ENCODE data around the gene GPR152. TPM values are rescaled to one million over a fixed set of nuclear protein-coding genes. Genes with fewer than 3 reads are reported as not detected.
"Not testable (repeated sequence)": the region's sequence is repeated elsewhere in the genome, so short reads cannot be mapped to it uniquely, and the experiment has no call there.

The GPR152 gene
- total and polyA plus RNA-seq, 5 donors from 2014 or later = 0.13 to 0.84 (median 0.35) TPM; not detected in 1

DNA sequence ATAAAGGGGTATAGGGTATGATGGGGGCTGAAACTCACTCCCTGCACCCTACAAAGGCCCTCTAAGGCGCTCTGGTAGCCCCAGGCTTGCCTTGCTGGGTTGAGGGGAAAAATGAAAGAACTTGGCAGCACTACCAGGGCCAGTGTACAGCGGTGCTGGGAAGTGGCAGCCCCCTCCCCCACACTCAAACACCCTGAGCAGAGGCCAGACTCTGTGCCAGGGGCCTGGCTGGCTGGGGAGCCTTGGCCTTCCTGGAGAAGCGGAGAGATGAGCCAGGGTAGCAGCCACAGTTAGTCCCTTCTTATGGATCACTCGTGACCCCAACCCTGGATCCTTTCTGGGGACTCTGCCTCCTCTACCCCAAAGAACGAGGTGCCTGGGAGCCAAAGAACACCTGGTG, 13.8 kb upstream of the GPR152 start:
- no peak for DNase-seq
- Mint-ChIP-seq H3K9me3 (no peaks in the 10 kb centered on the region), H3K4me1 (peaks cover 2 to 49% (median 15%) of the 10 kb centered on the region in 4 donors), H3K4me3 (peak overlapping the region; percentile 89 to 97 (median 92)), H3K27me3 (no peaks in the 10 kb centered on the region), H3K27ac (peak overlapping the region in 2 of 3 donors; percentile 32 to 76), H3K36me3 (no peaks in the 10 kb centered on the region)
- Histone ChIP-seq H3K27me3 (ENCODE audit: control insufficient read depth, insufficient read depth, low read length) (no peaks in the 10 kb centered on the region), H3K27ac (ENCODE audit: insufficient read depth, low read length, poor library complexity, severe bottlenecking) (no peak overlapping the region), H3K4me1 (ENCODE audit: control insufficient read depth, insufficient read depth, low read length, poor library complexity, severe bottlenecking) (peaks cover 50% of the 10 kb centered on the region), H3K36me3 (ENCODE audit: control insufficient read depth, insufficient read depth, low read length) (no peaks in the 10 kb centered on the region), H3K9me3 (ENCODE audit: control insufficient read depth in 2 of 2, low read length in 2 of 2) (no peaks in the 10 kb centered on the region), H3K4me3 (ENCODE audit: low read depth, low read length) (no peak overlapping the region)
- ATAC-seq (ENCODE audit: low read depth in 2 of 2) = no peak

DNA sequence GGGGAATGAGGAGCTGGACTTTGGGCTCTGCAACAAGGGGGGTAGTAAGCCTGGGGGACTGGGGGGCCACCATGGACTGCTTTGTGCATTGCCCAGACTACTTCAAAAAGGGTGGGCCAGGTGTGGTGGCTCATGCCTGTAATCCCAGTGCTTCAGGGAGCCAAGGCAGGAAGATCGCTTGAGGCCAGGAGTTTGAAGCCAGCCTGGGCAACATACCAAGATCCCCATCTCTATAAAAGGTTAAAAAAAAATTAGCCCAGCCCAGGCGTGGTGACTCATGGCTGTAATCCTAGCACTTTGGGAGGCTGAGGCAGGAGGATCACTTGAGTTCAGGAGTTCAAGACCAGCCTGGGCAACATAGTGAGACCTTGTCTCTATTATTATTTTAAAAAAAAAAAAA, 13.0 kb upstream of the GPR152 start:
- Mint-ChIP-seq H3K27ac (peak overlapping the region; percentile 91 to 96 (median 94)), H3K4me1 (peaks cover 0 to 49% (median 15%) of the 10 kb centered on the region in 4 donors), H3K4me3 (peak overlapping the region; percentile 87 to 97 (median 89))
- not testable (repeated sequence) for H3K9me3 ChIP-seq (ENCODE audit: control insufficient read depth in 2 of 2, low read length in 2 of 2); H3K27me3 Mint-ChIP-seq; H3K9me3 Mint-ChIP-seq; DNase-seq; ATAC-seq (ENCODE audit: low read depth in 2 of 2); H3K36me3 ChIP-seq (ENCODE audit: control insufficient read depth, insufficient read depth, low read length); H3K27me3 ChIP-seq (ENCODE audit: control insufficient read depth, insufficient read depth, low read length); H3K36me3 Mint-ChIP-seq
- Histone ChIP-seq H3K4me1 (ENCODE audit: control insufficient read depth, insufficient read depth, low read length, poor library complexity, severe bottlenecking) (peaks cover 50% of the 10 kb centered on the region), H3K27ac (ENCODE audit: insufficient read depth, low read length, poor library complexity, severe bottlenecking) (peak overlapping the region; percentile 92), H3K4me3 (ENCODE audit: low read depth, low read length) (peak overlapping the region; percentile 77)

DNA sequence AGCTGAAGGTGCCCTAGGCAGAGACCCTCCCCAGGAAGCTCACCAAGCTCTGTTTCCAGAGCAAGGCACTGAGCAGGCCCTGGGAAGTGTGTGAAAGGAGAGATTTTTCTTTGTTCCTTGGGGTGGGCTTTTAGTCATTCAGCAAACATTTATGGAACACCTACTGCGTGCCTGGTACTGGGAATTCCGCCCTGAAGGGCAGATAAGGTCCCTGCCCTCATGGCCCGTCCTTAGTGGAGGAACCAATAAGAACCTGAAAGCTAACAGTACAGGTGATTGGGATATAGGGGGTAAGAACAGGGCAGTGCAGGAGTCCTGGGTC, 12.6 kb upstream of the GPR152 start:
- ATAC-seq (ENCODE audit: low read depth in 2 of 2) = no peak
- Histone ChIP-seq H3K4me1 (ENCODE audit: control insufficient read depth, insufficient read depth, low read length, poor library complexity, severe bottlenecking) (peaks cover 50% of the 10 kb centered on the region), H3K9me3 (ENCODE audit: control insufficient read depth in 2 of 2, low read length in 2 of 2) (no peaks in the 10 kb centered on the region)

DNA sequence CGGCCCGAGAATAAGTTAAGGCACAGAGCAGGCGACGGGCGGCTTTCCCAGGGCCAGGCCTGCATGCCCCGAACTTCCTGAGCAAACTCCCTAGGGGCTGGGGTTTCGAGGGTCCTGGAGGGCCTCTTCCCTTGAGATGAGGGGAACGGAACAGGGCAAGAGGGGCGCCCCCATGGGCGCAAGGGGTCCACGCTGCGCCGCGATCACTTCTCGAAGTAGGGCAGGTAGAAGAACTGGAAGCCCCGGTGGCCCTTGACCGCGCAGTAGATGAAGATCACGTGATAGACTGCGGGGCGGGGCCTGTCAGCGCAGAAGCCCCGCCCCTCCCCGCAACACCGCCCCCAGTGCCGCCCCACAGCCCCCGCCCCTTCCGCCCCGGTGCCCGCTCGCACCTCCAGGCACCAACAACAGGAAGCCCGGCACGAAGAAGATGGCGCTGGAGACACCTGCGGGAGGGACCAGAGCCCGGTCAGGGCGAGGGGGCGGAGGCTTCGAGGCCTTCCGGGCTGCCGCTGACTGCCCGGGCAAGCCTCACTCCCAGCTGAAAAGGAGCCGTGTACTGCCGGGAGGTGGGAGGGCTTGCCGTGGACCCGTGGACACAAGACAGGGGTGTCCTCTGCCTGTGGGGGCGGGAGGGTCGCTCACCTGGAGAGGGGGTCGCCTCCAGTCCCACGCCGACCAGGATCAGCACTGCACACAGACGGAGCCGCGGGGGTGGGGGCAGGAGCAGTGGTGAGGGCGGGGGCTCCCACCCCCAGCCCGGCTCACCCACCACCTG, 12.1 kb upstream of the GPR152 start:
- no peaks in the 10 kb centered on the region for H3K36me3 ChIP-seq (ENCODE audit: control insufficient read depth, insufficient read depth, low read length)
- peak overlapping the region; percentile 77 for H3K4me3 ChIP-seq (ENCODE audit: low read depth, low read length)
- Mint-ChIP-seq H3K4me3 (peak overlapping the region; percentile 87 to 97 (median 92)), H3K9me3 (peaks cover 0 to 2% (median 0%) of the 10 kb centered on the region in 7 donors), H3K36me3 (no peaks in the 10 kb centered on the region), H3K27me3 (peaks cover under 1% of the 10 kb centered on the region), H3K27ac (peak overlapping the region; percentile 91 to 96 (median 93)), H3K4me1 (peaks cover 5 to 55% (median 18%) of the 10 kb centered on the region in 4 donors)
- H3K27me3 ChIP-seq (ENCODE audit: control insufficient read depth, insufficient read depth, low read length) = no peaks in the 10 kb centered on the region
- H3K27ac ChIP-seq (ENCODE audit: insufficient read depth, low read length, poor library complexity, severe bottlenecking) = peak overlapping the region; percentile 92
- ATAC-seq (ENCODE audit: low read depth in 2 of 2) = peak; percentile 80 to 82
- peak; percentile 91 to 94 (median 93) for DNase-seq
- H3K4me1 ChIP-seq (ENCODE audit: control insufficient read depth, insufficient read depth, low read length, poor library complexity, severe bottlenecking) = peaks cover 48% of the 10 kb centered on the region
- no peaks in the 10 kb centered on the region for H3K9me3 ChIP-seq (ENCODE audit: control insufficient read depth in 2 of 2, low read length in 2 of 2)

More for the DNA sequence above, 12.6 kb upstream of the GPR152 start:
- peak overlapping the region; percentile 91 to 96 (median 94) for H3K27ac Mint-ChIP-seq
- H3K27ac ChIP-seq (ENCODE audit: insufficient read depth, low read length, poor library complexity, severe bottlenecking) = peak overlapping the region; percentile 92
- no peaks in the 10 kb centered on the region for H3K36me3 Mint-ChIP-seq
- no peak for DNase-seq
- no peaks in the 10 kb centered on the region for H3K27me3 Mint-ChIP-seq
- no peaks in the 10 kb centered on the region for H3K27me3 ChIP-seq (ENCODE audit: control insufficient read depth, insufficient read depth, low read length)
- H3K4me3 ChIP-seq (ENCODE audit: low read depth, low read length) = peak overlapping the region; percentile 77
- peaks cover 0 to 51% (median 15%) of the 10 kb centered on the region in 4 donors for H3K4me1 Mint-ChIP-seq
- H3K9me3 Mint-ChIP-seq = no peaks in the 10 kb centered on the region
- peak overlapping the region; percentile 87 to 97 (median 89) for H3K4me3 Mint-ChIP-seq
- H3K36me3 ChIP-seq (ENCODE audit: control insufficient read depth, insufficient read depth, low read length) = no peaks in the 10 kb centered on the region

DNA sequence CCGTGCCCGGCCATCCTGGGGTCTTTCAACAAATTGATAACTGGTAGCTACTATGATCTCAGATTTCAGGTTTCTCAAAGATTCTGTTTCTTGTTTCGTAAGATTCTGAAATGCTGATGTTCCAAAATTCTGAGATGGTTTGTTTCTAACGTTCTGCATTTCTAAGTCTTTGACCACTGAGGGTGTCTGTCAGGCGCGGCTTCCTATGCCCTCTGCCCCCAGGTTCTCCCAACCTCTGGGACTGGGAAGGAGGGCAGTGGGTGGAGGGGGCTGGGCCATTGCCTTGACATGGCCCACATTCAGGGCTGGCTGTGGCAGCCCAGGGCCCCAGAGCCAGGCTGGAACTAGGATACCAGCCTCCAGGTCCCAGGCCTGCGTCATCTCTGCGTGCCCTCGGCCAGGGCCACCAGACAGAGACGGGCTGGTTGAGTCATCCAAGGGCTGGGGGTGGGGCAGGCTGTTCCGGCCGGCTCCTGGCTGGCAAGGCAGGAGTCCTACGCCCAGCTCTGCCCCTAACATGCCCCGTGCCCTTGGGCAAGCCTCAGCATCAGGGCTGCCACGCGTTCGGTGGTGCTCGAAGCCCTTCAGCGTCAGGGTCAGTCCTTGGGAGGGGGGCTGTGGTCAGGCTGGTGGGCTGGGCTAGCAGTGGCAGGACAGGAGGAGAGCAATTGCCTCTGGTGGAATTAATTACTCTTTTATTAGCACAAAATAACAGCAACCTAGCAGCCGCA, 11.3 kb upstream of the GPR152 start:
- peaks cover 45% of the 10 kb centered on the region for H3K4me1 ChIP-seq (ENCODE audit: control insufficient read depth, insufficient read depth, low read length, poor library complexity, severe bottlenecking)
- H3K9me3 ChIP-seq (ENCODE audit: control insufficient read depth in 2 of 2, low read length in 2 of 2) = no peaks in the 10 kb centered on the region
- Mint-ChIP-seq H3K4me3 (peak overlapping the region; percentile 87 to 97 (median 92)), H3K9me3 (peaks cover 0 to 2% (median 0%) of the 10 kb centered on the region in 7 donors), H3K36me3 (no peaks in the 10 kb centered on the region), H3K4me1 (peaks cover 5 to 54% (median 17%) of the 10 kb centered on the region in 4 donors), H3K27me3 (peaks cover 6% of the 10 kb centered on the region), H3K27ac (peak overlapping the region in 2 of 3 donors; percentile 91 to 93)
- no peaks in the 10 kb centered on the region for H3K36me3 ChIP-seq (ENCODE audit: control insufficient read depth, insufficient read depth, low read length)
- H3K27me3 ChIP-seq (ENCODE audit: control insufficient read depth, insufficient read depth, low read length) = no peaks in the 10 kb centered on the region
- no peak for ATAC-seq (ENCODE audit: low read depth in 2 of 2)
- H3K27ac ChIP-seq (ENCODE audit: insufficient read depth, low read length, poor library complexity, severe bottlenecking) = peak overlapping the region; percentile 92
- no peak overlapping the region for H3K4me3 ChIP-seq (ENCODE audit: low read depth, low read length)
- DNase-seq = no peak

DNA sequence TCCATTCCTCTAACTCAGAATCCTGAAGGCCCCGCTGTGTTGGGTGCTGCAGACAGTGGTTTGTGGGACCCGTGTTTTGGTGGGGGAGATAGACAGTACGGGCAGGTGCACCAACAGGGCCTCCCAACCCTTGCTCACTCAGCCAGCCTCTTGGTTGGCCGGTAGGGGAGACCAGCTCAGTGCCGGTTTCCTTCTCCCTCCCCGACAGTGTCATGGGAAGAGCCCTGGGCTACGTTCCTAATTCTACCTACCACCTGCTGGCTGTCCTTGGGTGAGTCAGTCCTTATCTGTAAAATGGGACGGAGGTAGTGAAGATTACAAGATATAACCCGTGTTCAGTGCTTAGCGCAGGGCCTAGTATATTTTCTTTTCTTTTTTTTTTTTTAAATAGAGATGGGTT, 10.7 kb upstream of the GPR152 start:
- H3K36me3 ChIP-seq (ENCODE audit: control insufficient read depth, insufficient read depth, low read length) = no peaks in the 10 kb centered on the region
- peak overlapping the region in 2 of 4 donors; percentile 22 to 47 for H3K4me3 Mint-ChIP-seq
- DNase-seq = no peak
- H3K9me3 ChIP-seq (ENCODE audit: control insufficient read depth in 2 of 2, low read length in 2 of 2) = no peaks in the 10 kb centered on the region
- H3K9me3 Mint-ChIP-seq = peaks cover 0 to 2% (median 0%) of the 10 kb centered on the region in 7 donors
- ATAC-seq (ENCODE audit: low read depth in 2 of 2) = no peak
- H3K27ac Mint-ChIP-seq = peak overlapping the region in 1 of 3 donors; percentile 52
- H3K27me3 ChIP-seq (ENCODE audit: control insufficient read depth, insufficient read depth, low read length) = no peaks in the 10 kb centered on the region
- peaks cover 5 to 51% (median 17%) of the 10 kb centered on the region in 4 donors for H3K4me1 Mint-ChIP-seq
- H3K4me1 ChIP-seq (ENCODE audit: control insufficient read depth, insufficient read depth, low read length, poor library complexity, severe bottlenecking) = peaks cover 40% of the 10 kb centered on the region
- H3K36me3 Mint-ChIP-seq = no peaks in the 10 kb centered on the region
- H3K27ac ChIP-seq (ENCODE audit: insufficient read depth, low read length, poor library complexity, severe bottlenecking) = no peak overlapping the region
- H3K27me3 Mint-ChIP-seq = peaks cover 6% of the 10 kb centered on the region
- no peak overlapping the region for H3K4me3 ChIP-seq (ENCODE audit: low read depth, low read length)

DNA sequence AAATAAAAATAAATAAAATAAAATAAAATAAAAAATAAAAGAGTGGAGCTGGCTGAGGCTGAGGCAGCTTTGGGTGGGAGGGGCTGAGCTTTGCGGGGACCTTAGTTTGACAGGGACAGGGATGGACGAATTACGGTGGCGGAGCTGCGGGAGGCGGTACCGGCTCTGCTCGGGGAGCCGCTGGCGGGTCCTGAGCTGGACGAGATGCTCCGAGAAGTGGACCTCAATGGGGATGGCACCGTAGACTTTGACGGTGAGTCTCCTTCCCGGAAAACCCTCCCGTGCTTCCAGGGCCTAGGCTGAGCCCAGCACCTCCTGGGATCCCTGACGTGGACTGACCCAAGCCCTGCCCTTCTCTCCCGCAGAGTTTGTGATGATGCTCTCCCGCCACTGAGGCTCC, 5.7 kb upstream of the GPR152 start:
- no peak overlapping the region for H3K27ac ChIP-seq (ENCODE audit: insufficient read depth, low read length, poor library complexity, severe bottlenecking)
- DNase-seq = no peak
- Mint-ChIP-seq H3K36me3 (no peaks in the 10 kb centered on the region), H3K4me3 (no peak overlapping the region), H3K27me3 (peaks cover 6% of the 10 kb centered on the region), H3K9me3 (peaks cover 0 to 2% (median 0%) of the 10 kb centered on the region in 7 donors), H3K27ac (no peak overlapping the region), H3K4me1 (peaks cover 5 to 19% (median 6%) of the 10 kb centered on the region in 4 donors)
- no peak overlapping the region for H3K4me3 ChIP-seq (ENCODE audit: low read depth, low read length)
- no peak for ATAC-seq (ENCODE audit: low read depth in 2 of 2)
- no peaks in the 10 kb centered on the region for H3K36me3 ChIP-seq (ENCODE audit: control insufficient read depth, insufficient read depth, low read length)
- no peaks in the 10 kb centered on the region for H3K9me3 ChIP-seq (ENCODE audit: control insufficient read depth in 2 of 2, low read length in 2 of 2)
- no peaks in the 10 kb centered on the region for H3K4me1 ChIP-seq (ENCODE audit: control insufficient read depth, insufficient read depth, low read length, poor library complexity, severe bottlenecking)
- no peaks in the 10 kb centered on the region for H3K27me3 ChIP-seq (ENCODE audit: control insufficient read depth, insufficient read depth, low read length)

All from CD4-positive, CD25-positive, alpha-beta regulatory T cell (primary cell).